Left ventricle myocardium inferior (tissue), 1 donor: ENCODE results near the gene MANF. TPM values are rescaled to one million over a fixed set of nuclear protein-coding genes. Genes with fewer than 3 reads are reported as not detected.
"Not testable (repeated sequence)": the region's sequence is repeated elsewhere in the genome, so short reads cannot be mapped to it uniquely, and the experiment has no call there.

ENCODE experiments used
- DNase-seq: peaks from one replicate; pipeline ENCODE4 v3.0.0-alpha.2; 2020
- H3K27ac ChIP-seq: fragments of 200-600 bp; replicated peaks from 2 replicates; pipeline ENCODE4 v1.8.0; 2021
- H3K27me3 ChIP-seq: fragments of 200-600 bp; 2 replicates; pipeline ENCODE4 v1.8.0; 2021; ENCODE audit warnings: low read depth
- H3K36me3 ChIP-seq: fragments of 200-600 bp; 2 replicates; pipeline ENCODE4 v1.8.0; 2021
- H3K4me1 ChIP-seq: fragments of 200-600 bp; 2 replicates; pipeline ENCODE4 v1.8.0; 2021
- H3K4me3 ChIP-seq: fragments of 200-600 bp; 2 replicates; pipeline ENCODE4 v1.8.0; 2021; ENCODE audit warnings: mild to moderate bottlenecking, moderate library complexity
- H3K9me3 ChIP-seq: fragments of 200-600 bp; replicated peaks from 2 replicates; pipeline ENCODE4 v1.8.0; 2021
- CTCF ChIP-seq: fragments of 200-600 bp; IDR thresholded peaks from 2 replicates; pipeline ENCODE4 v1.8.0; 2021; ENCODE audit warnings: antibody characterized with exemption, mild to moderate bottlenecking, borderline replicate concordance
- intact Hi-C: fragments of 100-400 bp; cut with micrococcal nuclease; formaldehyde crosslinking; loops from one replicate; pipeline ENCODE4 v1.11.0; 2022
- total RNA-seq: library from RNA; stranded (reverse); fragmentation: NEBNext Ultra II Directional; extraction: Animal tissue kit (Norgen Biotek cat#: 25700); gene quantifications from one replicate; pipeline ENCODE4 v1.2.1, GENCODE V29; 2021
- donor health status: DM: no; HTN: yes; CAD: no; lungs with severe emphysema.

MANF gene
- total RNA-seq, 1 donor from 2014 or later: 48.5 TPM

GRCh38 chr3:51360806-51361205, 24.3 kb upstream of the MANF start:
- TF ChIP-seq CTCF: no peak
- no peak for DNase-seq
- Histone ChIP-seq H3K36me3 (peaks cover 15% of the 10 kb centered on the region), H3K27ac (no peak overlapping the region), H3K27me3 (no peaks in the 10 kb centered on the region), H3K9me3 (peaks cover 9% of the 10 kb centered on the region), H3K4me3 (no peak overlapping the region), H3K4me1 (no peaks in the 10 kb centered on the region)
- intact Hi-C loops: no loop called here

GRCh38 chr3:51361746-51362145, 23.3 kb upstream of the MANF start:
- Histone ChIP-seq H3K27ac (no peak overlapping the region), H3K36me3 (peaks cover 15% of the 10 kb centered on the region), H3K4me3 (no peak overlapping the region), H3K4me1 (no peaks in the 10 kb centered on the region), H3K27me3 (no peaks in the 10 kb centered on the region), H3K9me3 (peaks cover 9% of the 10 kb centered on the region)
- intact Hi-C loops: no loop called here
- no peak for DNase-seq
- no peak for TF ChIP-seq CTCF

GRCh38 chr3:51362476-51362875, 22.6 kb upstream of the MANF start:
- DNase-seq: no peak
- Histone ChIP-seq H3K4me1 (no peaks in the 10 kb centered on the region), H3K4me3 (no peak overlapping the region), H3K9me3 (peaks cover 9% of the 10 kb centered on the region), H3K27ac (no peak overlapping the region), H3K36me3 (peaks cover 11% of the 10 kb centered on the region), H3K27me3 (no peaks in the 10 kb centered on the region)
- intact Hi-C loops: no loop called here
- no peak for TF ChIP-seq CTCF

- DNase-seq, intact Hi-C loops, H3K36me3 ChIP-seq, H3K27me3 ChIP-seq, H3K4me3 ChIP-seq, H3K4me1 ChIP-seq, H3K27ac ChIP-seq: not testable (repeated sequence)
- H3K9me3 ChIP-seq: peaks cover 14% of the 10 kb centered on the region
Observed at GRCh38 chr3:51368276-51368675, 16.8 kb upstream of the MANF start.

GRCh38 chr3:51371943-51372557, 13.0 kb upstream of the MANF start:
- Histone ChIP-seq H3K4me1 (no peaks in the 10 kb centered on the region), H3K36me3 (no peaks in the 10 kb centered on the region), H3K9me3 (peaks cover 5% of the 10 kb centered on the region), H3K27ac (no peak overlapping the region), H3K4me3 (no peak overlapping the region), H3K27me3 (peaks cover 7% of the 10 kb centered on the region)
- peak; percentile 66 for TF ChIP-seq CTCF
- intact Hi-C loops: no loop called here
- no peak for DNase-seq

- H3K36me3 ChIP-seq: no peaks in the 10 kb centered on the region
- no peak for TF ChIP-seq CTCF
- H3K27me3 ChIP-seq: no peaks in the 10 kb centered on the region
- H3K4me3 ChIP-seq: no peak overlapping the region
- no peak for DNase-seq
- no peaks in the 10 kb centered on the region for H3K9me3 ChIP-seq
- H3K4me1 ChIP-seq: no peaks in the 10 kb centered on the region
- H3K27ac ChIP-seq: no peak overlapping the region
- intact Hi-C loops: no loop called here
Observed at GRCh38 chr3:51373658-51374421, 11.3 kb upstream of the MANF start.
